Spleen (tissue), 11 donors: ENCODE data around the gene ATE1. TPM values are rescaled to one million over a fixed set of nuclear protein-coding genes. Genes with fewer than 3 reads are reported as not detected.

Experiments
- DNase-seq: peaks from one replicate; pipeline ENCODE4 v3.0.0-alpha.2; 2020
- H3K27ac ChIP-seq, 8 donors: fragments of 200-600 bp; sonication (generic) in 7 of 8; 1 replicate in 4 of 8; 2 replicates in 4 of 8; pipeline versions ENCODE4 v1.5.0 to v1.8.0; 2016 to 2021; ENCODE audit warnings: inconsistent platforms in 4 of 8, mild to moderate bottlenecking in 4 of 8, moderate library complexity in 1 of 8
- H3K27me3 ChIP-seq, 7 donors: fragments of 200-600 bp; sonication (generic) in 6 of 7; replicated peaks in 1 of 7; 1 replicate in 4 of 7; 2 replicates in 3 of 7; pipeline versions ENCODE4 v1.5.0 to v1.8.0; 2016 to 2021; ENCODE audit warnings: inconsistent platforms in 3 of 7, mild to moderate bottlenecking in 1 of 7
- H3K36me3 ChIP-seq, 6 donors: fragments of 200-600 bp; sonication (generic) in 5 of 6; 1 replicate in 4 of 6; 2 replicates in 2 of 6; pipeline versions ENCODE4 v1.5.0 to v1.8.0; 2016 to 2021; ENCODE audit warnings: inconsistent platforms in 2 of 6
- H3K4me1 ChIP-seq, 6 donors: fragments of 200-600 bp; sonication (generic) in 5 of 6; 1 replicate in 3 of 6; 2 replicates in 3 of 6; pipeline versions ENCODE4 v1.5.0 to v1.8.0; 2016 to 2021; ENCODE audit warnings: inconsistent platforms in 3 of 6
- H3K4me3 ChIP-seq, 8 donors: fragments of 200-600 bp; sonication (generic) in 7 of 8; 1 replicate in 4 of 8; 2 replicates in 4 of 8; pipeline versions ENCODE4 v1.5.0 to v1.8.0; 2016 to 2021; ENCODE audit warnings: inconsistent platforms in 4 of 8, mild to moderate bottlenecking in 4 of 8, moderate library complexity in 2 of 8
- H3K9me3 ChIP-seq, 8 donors: fragments of 200-600 bp; sonication (generic) in 7 of 8; 1 replicate in 4 of 8; 2 replicates in 4 of 8; pipeline versions ENCODE4 v1.5.0 to v1.8.0; 2016 to 2021; ENCODE audit warnings: inconsistent platforms in 4 of 8
- POLR2A ChIP-seq, 3 donors: fragments of 450-650 bp; IDR thresholded peaks; one replicate each; pipeline ENCODE4 v1.5.1; 2017; ENCODE audit warnings: antibody characterized with exemption in 3 of 3, mild to moderate bottlenecking in 1 of 3
- POLR2AphosphoS5 ChIP-seq, 3 donors: sonication (generic); formaldehyde crosslinking; IDR thresholded peaks; one replicate each; pipeline ENCODE4 v1.5.1; 2017; ENCODE audit warnings: antibody characterized with exemption in 3 of 3
- WGBS, 5 donors: extraction: QIAGEN DNeasy Blood & Tissue Kit in 3 of 5; methylation state at CpG; one replicate each; pipeline versions ENCODE4 v1.1.5 to v1.1.7; 2013 to 2018; 5-methylcytosine and 5-hydroxymethylcytosine counted together
- intact Hi-C: fragments of 100-400 bp; cut with DNase I; formaldehyde crosslinking; loops from one replicate; pipeline ENCODE4 v1.15.0; 2023; ENCODE audit warnings: low total_unique reads
- polyA plus RNA-seq, 3 donors: library from polyadenylated mRNA; stranded (reverse); fragments of 200-250 nt; gene quantifications; one replicate each; pipeline ENCODE4 v1.2.1, GENCODE V29; 2013
- total RNA-seq, 7 donors: library from RNA; depleted of rRNA in 3 of 7; stranded (reverse); fragments of >200 nt in 3 of 7; fragmentation: NEBNext Ultra II Directional in 4 of 7; extraction: Animal tissue kit (Norgen Biotek cat#: 25700) in 4 of 7; gene quantifications; one replicate each; pipeline versions ENCODE4 v1.1.0 to v1.2.1, GENCODE V29; 2016 to 2021
- TF ChIP-seq, protein P1 (sequence below), 11 experiments: fragments of 200-600 bp in 7 of 11; fragments of 450-650 bp in 4 of 11; sonication (generic) in 4 of 11; IDR thresholded peaks in 8 of 11; conservative IDR thresholded peaks in 3 of 11; 1 replicate in 7 of 11; 2 replicates in 4 of 11; pipeline versions ENCODE4 v1.4.0 to v1.8.0; 2016 to 2021; ENCODE audit warnings: antibody characterized with exemption in 11 of 11, inconsistent platforms in 4 of 11, mild to moderate bottlenecking in 1 of 11
- donor health status: healthy with polysubstance abuse.
- donor health status: DM: no; HTN: no; CAD: no; lungs with moderate emphysema.
- donor health status: DM: no; HTN: no; CAD: no.
- donor health status: Bipolar disorder and iron deficiency.
- donor health status: healthy.
- donor health status: DM: no; HTN: no; CAD: no.
- donor health status: DM: yes; HTN: yes; CAD: no.

Gene ATE1
- total and polyA plus RNA-seq, 10 donors, result 5.4 to 38.9 (median 29.9) TPM

DNA sequence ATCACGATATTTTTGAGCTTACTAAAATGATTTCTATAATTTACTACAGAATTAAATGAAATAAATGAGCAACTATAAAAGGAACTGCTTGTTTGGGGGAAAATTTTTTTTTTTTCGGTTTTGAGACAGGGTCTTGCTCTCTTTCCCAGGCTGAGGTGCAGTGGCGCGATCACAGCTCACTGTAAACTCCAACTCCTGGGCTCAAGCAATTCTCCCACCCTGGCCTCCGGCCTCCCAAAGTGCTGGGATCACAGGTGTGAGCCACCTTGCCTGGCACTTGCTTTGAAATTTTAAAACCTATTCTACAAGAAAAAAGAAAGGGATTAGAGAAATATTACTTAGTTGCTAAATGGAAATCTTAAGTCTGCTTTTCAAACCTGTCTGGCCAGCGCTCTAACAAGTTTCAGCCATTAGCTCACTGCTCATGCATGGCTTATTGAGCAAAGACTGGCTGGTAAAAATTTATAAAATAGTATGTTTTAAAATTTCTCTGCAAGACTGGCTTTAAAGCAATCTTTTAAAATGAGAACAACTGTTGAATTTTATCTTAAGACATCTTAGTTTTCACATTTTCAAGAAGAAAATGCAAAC, 144.0 kb downstream of the ATE1 start:
- Histone ChIP-seq H3K27ac (no peak overlapping the region), H3K9me3 (no peaks in the 10 kb centered on the region), H3K4me1 (no peaks in the 10 kb centered on the region), H3K27me3 (no peaks in the 10 kb centered on the region), H3K4me3 (no peak overlapping the region), H3K36me3 (peaks cover 0 to 70% (median 10%) of the 10 kb centered on the region in 6 donors)
- TF ChIP-seq, protein P1, sequence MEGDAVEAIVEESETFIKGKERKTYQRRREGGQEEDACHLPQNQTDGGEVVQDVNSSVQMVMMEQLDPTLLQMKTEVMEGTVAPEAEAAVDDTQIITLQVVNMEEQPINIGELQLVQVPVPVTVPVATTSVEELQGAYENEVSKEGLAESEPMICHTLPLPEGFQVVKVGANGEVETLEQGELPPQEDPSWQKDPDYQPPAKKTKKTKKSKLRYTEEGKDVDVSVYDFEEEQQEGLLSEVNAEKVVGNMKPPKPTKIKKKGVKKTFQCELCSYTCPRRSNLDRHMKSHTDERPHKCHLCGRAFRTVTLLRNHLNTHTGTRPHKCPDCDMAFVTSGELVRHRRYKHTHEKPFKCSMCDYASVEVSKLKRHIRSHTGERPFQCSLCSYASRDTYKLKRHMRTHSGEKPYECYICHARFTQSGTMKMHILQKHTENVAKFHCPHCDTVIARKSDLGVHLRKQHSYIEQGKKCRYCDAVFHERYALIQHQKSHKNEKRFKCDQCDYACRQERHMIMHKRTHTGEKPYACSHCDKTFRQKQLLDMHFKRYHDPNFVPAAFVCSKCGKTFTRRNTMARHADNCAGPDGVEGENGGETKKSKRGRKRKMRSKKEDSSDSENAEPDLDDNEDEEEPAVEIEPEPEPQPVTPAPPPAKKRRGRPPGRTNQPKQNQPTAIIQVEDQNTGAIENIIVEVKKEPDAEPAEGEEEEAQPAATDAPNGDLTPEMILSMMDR (IDR thresholded peaks at IDR 0.05 in 8 of 11, conservative IDR thresholded peaks at IDR 0.05 in 3 of 11), result no peak
- no peak for TF ChIP-seq POLR2A (IDR thresholded peaks at IDR 0.05)
- no peak for TF ChIP-seq POLR2AphosphoS5 (IDR thresholded peaks at IDR 0.05)
- DNase-seq, result no peak
- intact Hi-C loops, result no loop called here
- 80 to 82% (median 81%) methylated on average over 6 of the region's 6 CpGs for WGBS, 5 donors

GRCh38 chr10:121781101-121781500, 146.7 kb downstream of the ATE1 start:
- Histone ChIP-seq H3K9me3 (no peaks in the 10 kb centered on the region), H3K27ac (no peak overlapping the region), H3K4me3 (no peak overlapping the region), H3K4me1 (no peaks in the 10 kb centered on the region), H3K36me3 (peaks cover 0 to 65% (median 10%) of the 10 kb centered on the region in 6 donors), H3K27me3 (no peaks in the 10 kb centered on the region)
- intact Hi-C loops, result no loop called here
- WGBS, 5 donors, result 90 to 97% (median 97%) methylated on average over 4 of the region's 4 CpGs
- no peak for DNase-seq
- TF ChIP-seq POLR2A (IDR thresholded peaks at IDR 0.05), result no peak
- no peak for TF ChIP-seq POLR2AphosphoS5 (IDR thresholded peaks at IDR 0.05)
- TF ChIP-seq, protein P1 (IDR thresholded peaks at IDR 0.05 in 8 of 11, conservative IDR thresholded peaks at IDR 0.05 in 3 of 11), result no peak

DNA sequence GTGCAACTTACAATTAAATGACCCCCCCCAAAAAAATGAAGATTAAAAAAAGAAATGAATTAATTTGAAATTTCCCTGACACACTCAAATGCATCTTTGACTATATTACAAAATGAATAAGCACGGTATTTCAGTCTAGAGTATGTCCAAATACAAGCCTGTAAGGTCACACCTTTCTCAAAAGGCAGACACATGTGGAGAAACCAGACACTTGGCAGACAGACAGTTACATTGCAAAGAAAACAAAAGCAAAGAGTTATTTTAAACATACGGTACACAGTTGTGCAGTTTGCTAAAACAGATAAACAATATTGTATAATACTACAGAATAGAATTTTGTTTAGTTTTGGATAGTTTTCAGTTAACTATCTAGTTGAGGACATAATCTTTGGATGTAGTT, 153.0 kb downstream of the ATE1 start:
- Histone ChIP-seq H3K27ac (no peak overlapping the region), H3K9me3 (no peaks in the 10 kb centered on the region), H3K27me3 (no peaks in the 10 kb centered on the region), H3K4me1 (no peaks in the 10 kb centered on the region), H3K36me3 (peaks cover 0 to 21% (median under 1%) of the 10 kb centered on the region in 6 donors), H3K4me3 (no peak overlapping the region)
- TF ChIP-seq POLR2AphosphoS5 (IDR thresholded peaks at IDR 0.05) (no peak), POLR2A (IDR thresholded peaks at IDR 0.05) (no peak)
- TF ChIP-seq, protein P1 (IDR thresholded peaks at IDR 0.05 in 8 of 11, conservative IDR thresholded peaks at IDR 0.05 in 3 of 11), result no peak
- WGBS, 5 donors, result 77 to 92% (median 88%) methylated on average over 2 of the region's 2 CpGs
- DNase-seq, result no peak
- intact Hi-C loops, result no loop called here

GRCh38 chr10:121774404-121774803, 153.4 kb downstream of the ATE1 start:
- Histone ChIP-seq H3K36me3 (peaks cover 0 to 19% (median 0%) of the 10 kb centered on the region in 6 donors), H3K4me1 (no peaks in the 10 kb centered on the region), H3K9me3 (no peaks in the 10 kb centered on the region), H3K27me3 (no peaks in the 10 kb centered on the region), H3K27ac (no peak overlapping the region), H3K4me3 (no peak overlapping the region)
- intact Hi-C loops, result no loop called here
- no peak for TF ChIP-seq POLR2A (IDR thresholded peaks at IDR 0.05)
- TF ChIP-seq, protein P1 (IDR thresholded peaks at IDR 0.05 in 8 of 11, conservative IDR thresholded peaks at IDR 0.05 in 3 of 11), result no peak
- TF ChIP-seq POLR2AphosphoS5 (IDR thresholded peaks at IDR 0.05), result no peak
- DNase-seq, result no peak
- WGBS, 5 donors, result 70 to 87% (median 78%) methylated on average over 3 of the region's 3 CpGs
